OCI-LY3 (cell line): ENCODE measurements around the gene ETV3L.

Experiments
- EZH2phosphoT487 ChIP-seq: fragments of 200-600 bp; shearing (Covaris generic); IDR thresholded peaks from 2 replicates; pipeline ENCODE4 v1.6.1; 2018; ENCODE audit warnings: antibody characterized with exemption, mixed run types, low read depth
- TF ChIP-seq, protein P1 (sequence below): fragments of 200-600, 300-600 bp; sonication (generic); IDR thresholded peaks from 2 replicates; pipeline ENCODE4 v1.5.1; 2014; ENCODE audit warnings: antibody characterized with exemption, low read length, low read depth

DNA sequence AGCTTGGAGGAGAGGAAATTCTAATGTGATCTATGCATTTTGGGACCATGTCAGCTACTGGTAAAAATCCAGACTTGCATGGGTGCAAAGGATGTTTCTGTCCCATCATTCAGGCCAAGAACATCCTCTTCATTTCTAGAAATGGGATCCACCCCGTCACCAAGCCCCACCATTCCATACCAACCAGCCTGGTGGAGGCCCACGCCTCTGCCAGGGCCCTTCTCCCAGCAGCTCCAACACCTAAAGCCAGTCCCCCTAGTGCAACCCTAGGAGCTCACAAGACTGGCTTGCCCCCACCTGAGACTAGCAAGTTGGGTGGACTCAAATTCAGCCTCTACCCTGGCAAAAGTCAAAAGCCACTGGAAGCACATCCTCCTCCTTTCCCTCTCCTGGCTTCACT lies 55.9 kb downstream of the ETV3L start:
- TF ChIP-seq, protein P1, sequence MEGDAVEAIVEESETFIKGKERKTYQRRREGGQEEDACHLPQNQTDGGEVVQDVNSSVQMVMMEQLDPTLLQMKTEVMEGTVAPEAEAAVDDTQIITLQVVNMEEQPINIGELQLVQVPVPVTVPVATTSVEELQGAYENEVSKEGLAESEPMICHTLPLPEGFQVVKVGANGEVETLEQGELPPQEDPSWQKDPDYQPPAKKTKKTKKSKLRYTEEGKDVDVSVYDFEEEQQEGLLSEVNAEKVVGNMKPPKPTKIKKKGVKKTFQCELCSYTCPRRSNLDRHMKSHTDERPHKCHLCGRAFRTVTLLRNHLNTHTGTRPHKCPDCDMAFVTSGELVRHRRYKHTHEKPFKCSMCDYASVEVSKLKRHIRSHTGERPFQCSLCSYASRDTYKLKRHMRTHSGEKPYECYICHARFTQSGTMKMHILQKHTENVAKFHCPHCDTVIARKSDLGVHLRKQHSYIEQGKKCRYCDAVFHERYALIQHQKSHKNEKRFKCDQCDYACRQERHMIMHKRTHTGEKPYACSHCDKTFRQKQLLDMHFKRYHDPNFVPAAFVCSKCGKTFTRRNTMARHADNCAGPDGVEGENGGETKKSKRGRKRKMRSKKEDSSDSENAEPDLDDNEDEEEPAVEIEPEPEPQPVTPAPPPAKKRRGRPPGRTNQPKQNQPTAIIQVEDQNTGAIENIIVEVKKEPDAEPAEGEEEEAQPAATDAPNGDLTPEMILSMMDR: no peak
- TF ChIP-seq EZH2phosphoT487: no peak
